Activated CD8-positive, alpha-beta memory T cell treated with anti-CD3 and anti-CD28 coated beads, Interleukin-2, amount 50 U/mL, for 4 hours (primary cell): ENCODE data around the gene RCAN1.
"Not testable (repeated sequence)": the region's sequence is repeated elsewhere in the genome, so short reads cannot be mapped to it uniquely, and the experiment has no call there.

Experiments
- DNase-seq: peaks from one replicate; pipeline ENCODE4 v3.0.0-alpha.2; 2020

Gene RCAN1

DNA sequence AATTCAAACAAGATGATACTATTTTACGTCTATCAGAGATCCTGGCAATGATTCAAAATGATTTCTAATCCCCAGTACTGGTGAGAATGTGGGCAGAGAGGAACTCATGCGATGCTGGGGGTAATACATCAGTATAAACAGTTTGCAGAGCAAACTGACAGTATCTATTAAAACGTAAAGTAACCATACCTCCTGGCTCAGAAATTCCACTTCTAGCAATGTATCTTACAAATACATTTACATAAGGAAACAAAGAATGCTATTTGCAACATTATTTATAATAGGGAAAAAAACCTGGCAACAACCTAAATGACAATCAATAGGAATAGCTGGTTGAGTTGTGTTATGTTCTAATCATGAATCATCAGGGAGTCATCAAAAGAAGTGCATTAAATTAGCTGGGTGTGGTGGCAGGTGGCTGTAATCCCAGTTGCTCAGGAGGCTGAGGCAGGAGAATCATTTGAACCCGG is 15.9 kb downstream of the RCAN1 start:
- DNase-seq: no peak

GRCh38 chr21:34597406-34597805 is 17.5 kb downstream of the RCAN1 start:
- DNase-seq: no peak

DNA sequence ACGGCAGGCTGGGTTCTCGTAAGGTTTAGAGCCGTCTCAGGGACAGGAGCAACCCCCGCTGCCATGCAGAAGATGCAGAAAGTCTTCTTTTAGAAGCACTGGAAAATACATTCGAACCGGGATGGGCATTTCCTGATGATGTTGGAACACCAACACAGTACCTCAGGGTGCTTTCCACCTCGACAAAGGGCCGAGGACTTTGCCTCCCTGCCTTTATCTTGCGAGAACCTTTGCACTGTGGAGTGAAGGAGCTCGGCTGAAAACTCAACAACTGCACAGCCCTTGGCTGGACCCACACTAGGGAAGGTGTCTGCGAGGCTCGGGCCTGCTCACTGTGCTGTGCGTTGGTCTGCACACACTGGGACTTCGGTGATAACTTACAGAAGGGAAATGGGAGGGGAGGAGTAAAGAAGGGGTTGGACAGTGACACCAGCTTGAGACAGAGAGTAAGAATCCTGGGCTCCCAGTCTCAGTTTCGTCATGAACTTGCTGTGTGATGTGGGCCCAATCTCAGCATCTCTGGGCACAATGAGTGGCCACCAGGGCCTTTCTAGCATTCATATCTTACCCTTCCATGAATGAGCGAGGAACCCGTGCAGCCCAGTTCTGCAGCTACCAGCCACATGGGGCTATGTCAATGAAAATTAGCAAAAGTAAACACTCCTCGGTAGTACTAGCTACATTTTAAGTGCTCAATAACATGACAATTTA is 18.2 kb downstream of the RCAN1 start:
- DNase-seq: no peak

DNA sequence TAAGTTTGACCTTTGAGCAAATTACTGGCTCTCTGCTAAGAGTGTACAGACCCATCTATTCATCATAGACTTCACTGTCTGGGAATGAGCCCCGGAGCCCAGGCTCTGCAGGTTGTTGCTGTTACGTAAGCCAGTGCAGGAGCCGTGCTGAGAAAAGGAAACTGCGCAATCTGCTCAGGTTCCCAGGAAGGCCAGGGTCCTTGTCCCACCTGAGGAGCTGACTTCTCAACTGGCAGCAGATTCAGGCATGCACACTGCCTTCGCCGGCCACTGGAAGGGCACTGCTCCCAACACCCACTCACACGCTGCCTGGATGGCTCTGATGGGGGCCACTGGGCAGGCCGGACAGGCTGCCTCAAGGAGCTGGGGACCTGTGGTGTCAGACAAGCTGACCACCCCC is 19.5 kb downstream of the RCAN1 start:
- no peak for DNase-seq

GRCh38 chr21:34594566-34595234 is 20.2 kb downstream of the RCAN1 start:
- no peak for DNase-seq

DNA sequence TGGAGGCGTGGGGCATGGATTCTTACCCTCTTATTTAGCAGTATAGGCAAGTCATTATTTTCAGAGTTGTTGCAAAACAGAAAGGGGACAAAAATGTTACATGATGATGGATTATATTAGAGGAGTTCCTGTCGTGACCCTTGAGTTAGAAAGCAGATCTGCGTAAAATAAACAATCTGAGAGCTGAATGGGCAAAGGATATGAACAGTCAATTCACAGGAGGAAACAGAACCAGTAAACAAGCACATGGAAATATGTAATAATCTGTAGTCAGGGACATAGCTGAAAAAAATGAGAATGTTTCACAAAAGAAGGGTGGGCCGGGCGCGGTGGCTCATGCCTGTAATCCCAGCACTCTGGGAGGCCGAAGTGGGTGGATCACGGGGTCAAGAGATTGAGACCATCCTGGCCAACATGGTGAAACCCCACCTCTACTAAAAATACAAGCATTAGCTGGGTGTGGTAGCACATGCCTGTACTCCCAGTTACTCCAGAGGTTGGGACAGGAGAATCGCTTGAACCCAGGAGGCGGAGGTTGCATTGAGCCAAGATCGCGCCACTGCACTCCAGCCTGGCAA is 20.9 kb downstream of the RCAN1 start:
- DNase-seq: no peak

DNA sequence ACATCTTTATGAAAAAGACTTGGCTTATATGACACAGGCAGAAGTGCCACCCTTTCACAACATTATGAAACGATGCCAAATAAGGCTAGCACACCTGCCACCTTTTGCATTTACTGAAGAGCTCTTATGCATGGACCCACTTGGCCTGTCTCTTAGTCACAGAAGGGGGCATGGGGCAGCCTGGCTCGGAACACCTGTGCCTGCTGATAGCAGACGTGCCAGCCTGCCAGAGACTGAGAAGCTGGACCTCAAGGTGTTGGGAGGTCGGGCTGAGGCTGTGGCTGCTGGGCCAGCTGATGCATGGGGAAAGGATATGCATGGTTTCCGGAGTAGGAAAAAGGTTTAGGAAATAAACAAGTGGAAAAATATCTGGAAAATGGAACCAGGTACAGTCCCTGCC is 21.5 kb downstream of the RCAN1 start:
- DNase-seq: no peak

DNA sequence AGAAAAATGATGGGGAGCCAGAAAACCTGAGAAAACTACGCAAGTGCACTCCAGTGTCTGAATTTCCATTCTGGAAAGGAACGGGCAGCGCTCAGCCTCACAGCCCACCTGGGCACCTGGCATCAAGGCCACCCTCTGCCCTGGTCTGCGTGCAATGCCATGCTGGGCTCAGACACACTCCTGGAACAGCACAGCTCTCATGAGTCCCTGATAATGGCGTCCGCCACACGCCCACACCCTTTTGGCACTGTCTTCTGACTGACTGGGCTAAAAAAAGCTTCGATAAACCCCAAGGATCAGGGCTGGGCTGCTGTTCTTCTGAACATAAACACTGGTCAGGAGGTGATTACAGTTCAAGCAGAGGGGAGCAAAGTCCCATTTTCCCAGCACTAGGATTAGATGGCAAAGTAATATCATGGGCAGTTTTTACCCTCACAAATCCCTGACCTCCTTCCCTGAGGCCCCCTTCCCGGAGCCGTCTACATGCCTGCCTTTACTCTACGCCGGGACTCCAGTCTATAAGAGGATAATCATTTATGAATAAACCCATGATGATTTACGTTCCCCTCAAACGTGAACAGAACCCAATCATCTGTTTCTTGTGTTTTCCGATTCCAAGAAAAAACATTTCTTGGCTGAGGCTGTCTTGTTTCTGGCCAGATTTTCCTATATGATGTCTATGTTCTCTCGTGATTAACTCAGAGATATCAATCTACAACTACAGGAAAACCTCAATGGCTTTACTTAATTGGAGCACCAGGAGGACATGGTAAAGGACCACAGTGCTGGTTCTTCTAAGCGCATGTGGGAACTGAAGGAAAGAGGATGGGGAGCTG is 22.6 kb downstream of the RCAN1 start:
- no peak for DNase-seq

GRCh38 chr21:34590520-34590919 is 24.4 kb downstream of the RCAN1 start:
- no peak for DNase-seq

DNA sequence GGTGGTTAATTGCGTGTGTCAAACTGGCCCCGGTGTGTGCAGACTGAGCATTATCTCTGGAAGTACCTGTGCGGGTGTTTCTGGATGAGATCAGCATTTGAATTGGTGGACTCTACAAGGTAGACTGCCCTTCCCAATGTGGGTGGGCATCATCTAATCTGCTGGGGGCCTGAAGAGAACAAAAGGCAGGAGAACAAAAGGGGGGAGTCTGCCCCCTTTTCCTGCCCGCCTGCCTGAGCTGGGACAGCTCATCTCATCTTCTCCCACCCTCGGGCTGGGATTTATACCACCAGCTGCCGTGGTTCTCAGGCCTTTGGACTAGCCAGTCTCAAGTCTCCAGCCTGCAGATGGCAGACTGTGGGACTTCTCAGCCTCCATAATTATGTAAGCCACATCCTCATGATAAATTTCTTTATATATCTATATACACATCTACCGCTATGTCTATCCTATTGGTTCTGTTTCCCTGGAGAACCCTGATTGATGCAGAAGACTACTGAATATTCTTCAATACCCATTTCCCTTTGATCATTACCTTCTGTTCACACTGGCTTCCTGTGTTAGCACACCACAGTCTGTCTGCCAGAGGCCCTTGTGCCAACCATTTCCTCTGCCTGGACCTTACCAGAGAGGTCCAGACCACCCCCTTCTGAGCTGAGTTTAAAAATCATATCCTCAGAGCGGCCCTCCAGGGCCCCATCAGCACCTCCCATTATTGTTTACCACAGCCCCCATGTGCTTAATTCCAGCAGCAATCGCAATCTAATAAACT is 25.2 kb downstream of the RCAN1 start:
- DNase-seq: no peak

GRCh38 chr21:34583926-34584563 is 30.9 kb downstream of the RCAN1 start:
- no peak for DNase-seq

- no peak for DNase-seq
Observed at GRCh38 chr21:34582506-34583150, 32.3 kb downstream of the RCAN1 start.

- DNase-seq: no peak
Observed at GRCh38 chr21:34580181-34580700, 34.7 kb downstream of the RCAN1 start.

DNA sequence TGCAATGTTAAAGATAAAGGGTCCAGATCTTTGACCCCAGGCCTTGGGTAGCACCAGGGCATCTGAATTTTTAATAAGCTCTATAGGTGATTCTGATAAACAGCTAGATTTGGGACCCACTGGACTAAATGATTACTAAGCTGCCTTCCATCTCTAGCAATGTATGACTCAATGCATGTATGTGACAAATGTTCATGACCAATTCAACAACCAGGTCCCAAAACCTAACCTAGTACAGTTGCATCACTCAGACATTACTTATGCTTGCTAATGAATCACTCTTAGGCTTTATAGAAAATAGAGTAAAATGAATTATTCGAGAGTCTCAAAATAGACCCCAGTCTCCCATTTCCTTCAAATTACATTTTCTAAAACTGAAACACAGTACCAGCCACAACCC is 35.5 kb downstream of the RCAN1 start:
- no peak for DNase-seq

GRCh38 chr21:34576041-34576511 is 38.8 kb downstream of the RCAN1 start:
- no peak for DNase-seq

- DNase-seq: no peak
Observed at GRCh38 chr21:34574601-34575529, 40.0 kb downstream of the RCAN1 start.

DNA sequence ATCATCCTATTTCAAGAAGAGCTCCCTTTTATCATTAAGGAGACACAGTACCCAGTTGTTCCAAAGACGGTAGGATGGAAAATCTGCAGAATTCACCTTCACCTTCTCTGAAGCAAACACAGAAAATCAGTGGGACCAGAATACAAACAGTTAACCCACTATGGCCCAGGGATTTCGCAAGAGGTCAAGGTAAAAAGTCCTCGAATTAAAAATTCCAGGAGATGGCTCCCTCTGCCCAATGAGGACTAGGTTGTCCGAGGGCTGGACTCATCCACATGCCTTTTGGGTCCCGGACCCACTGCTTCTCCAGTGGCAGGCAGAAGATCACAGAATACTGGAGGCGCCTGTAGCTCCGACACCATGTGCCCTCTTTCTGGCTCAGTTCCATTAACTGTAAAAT is 42.9 kb downstream of the RCAN1 start:
- DNase-seq: no peak

DNA sequence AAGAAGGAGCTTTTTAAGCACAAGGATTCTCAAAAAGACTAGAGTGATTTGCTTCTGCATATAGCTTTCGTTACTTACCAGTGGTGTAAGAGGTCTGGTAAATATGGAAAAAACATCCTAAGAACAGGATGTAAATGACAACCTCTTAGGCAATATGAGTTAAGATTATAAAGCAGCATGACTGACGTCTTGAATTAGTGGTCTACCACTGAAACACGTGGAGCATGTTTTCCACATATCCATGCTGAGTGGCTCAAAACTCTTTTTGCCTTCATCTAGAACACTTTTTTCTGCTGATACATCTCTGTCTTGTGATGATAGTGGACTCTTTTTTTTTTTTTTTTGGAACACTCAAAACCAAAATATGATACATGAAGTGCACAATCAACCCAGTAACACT is 44.6 kb downstream of the RCAN1 start:
- DNase-seq: no peak

DNA sequence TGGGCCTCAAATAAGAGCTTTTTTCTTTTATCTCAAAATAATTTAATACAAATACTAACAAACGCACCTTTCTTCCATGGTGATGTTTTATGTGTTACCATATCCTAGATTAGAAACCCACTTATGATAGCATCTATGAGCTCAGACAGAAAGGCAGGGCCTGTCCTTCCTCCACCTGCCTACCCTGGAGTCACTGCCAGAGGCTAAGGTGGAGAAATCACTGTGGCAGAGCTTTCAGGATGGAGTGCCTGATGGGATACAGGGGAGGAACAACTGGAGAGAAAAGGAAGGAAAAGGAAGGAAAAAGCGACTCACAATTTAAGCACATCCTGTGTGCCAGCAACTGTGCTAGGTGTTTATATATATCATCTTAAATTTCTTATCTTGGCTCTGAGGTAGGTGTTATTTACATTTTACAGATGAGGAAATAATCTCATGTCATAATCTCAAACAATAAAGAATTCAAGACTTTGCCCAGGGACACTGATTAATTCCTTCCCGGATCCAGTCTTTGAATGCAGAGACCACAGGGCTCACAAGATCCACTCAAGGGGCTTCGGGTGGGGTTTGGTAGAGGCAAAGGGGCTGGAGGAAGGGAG is 45.4 kb downstream of the RCAN1 start:
- DNase-seq: no peak

- not testable (repeated sequence) for DNase-seq
Observed at GRCh38 chr21:34568801-34569200, 46.1 kb downstream of the RCAN1 start.
